Measurements from ENCODE around the gene FBLL1.
"Not testable (repeated sequence)": the region's sequence is repeated elsewhere in the genome, so short reads cannot be mapped to it uniquely, and the experiment has no call there.

Gene FBLL1

DNA sequence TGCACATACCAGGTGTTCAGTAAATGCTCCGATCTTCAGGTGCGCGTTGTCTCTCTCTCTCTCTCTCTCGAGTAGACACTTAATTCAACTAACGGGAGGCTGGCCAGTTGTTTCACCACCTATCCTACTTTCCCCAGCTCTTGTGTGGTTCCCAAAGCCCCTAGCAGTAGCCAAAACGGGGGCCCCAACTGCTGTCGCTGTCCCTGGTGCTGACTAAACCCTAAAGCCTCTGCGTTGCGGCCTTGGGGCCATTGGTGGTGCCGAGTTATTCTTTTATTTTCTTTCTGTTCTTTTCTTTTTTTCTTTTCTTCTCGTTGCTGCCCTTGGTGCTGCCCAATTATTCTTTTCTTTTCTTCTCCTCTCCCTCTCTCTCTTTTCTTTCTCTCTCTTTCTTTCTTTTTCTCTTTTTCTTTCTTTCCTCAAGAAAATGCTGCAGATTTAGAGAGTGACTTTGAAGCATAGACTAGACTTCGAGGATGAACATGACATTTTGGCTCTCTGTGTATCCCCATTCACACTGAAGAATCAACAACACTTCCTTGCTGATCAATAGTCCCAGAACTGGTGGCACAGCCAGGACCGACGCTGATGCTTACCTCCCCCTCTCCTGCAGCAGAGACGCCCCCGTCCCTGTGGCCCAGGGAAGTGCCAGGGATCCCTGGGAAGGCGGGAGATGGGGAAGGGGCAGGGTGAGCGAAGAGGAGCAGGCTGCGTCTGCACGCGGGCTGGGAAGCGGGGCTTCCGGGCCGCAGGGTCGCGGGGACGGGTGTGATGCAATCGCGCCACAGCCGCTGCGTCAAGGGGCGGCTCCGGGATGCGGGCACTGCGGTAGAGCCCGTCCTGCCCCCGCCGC lies at the start of gene FBLL1:
Gene FBLL1 (plus strand): TSS at position 785 of the 853 bp plus-strand sequence. CDS start 200 bp downstream, outside the sequence.
- DNase-seq: peak in 1 of 2 donors; percentile 8

- no peak for DNase-seq
Observed at GRCh38 chr5:168480601-168481000, 48.5 kb upstream of the FBLL1 start.

- no peak for DNase-seq
Observed at GRCh38 chr5:168481330-168481788, 47.7 kb upstream of the FBLL1 start.

DNA sequence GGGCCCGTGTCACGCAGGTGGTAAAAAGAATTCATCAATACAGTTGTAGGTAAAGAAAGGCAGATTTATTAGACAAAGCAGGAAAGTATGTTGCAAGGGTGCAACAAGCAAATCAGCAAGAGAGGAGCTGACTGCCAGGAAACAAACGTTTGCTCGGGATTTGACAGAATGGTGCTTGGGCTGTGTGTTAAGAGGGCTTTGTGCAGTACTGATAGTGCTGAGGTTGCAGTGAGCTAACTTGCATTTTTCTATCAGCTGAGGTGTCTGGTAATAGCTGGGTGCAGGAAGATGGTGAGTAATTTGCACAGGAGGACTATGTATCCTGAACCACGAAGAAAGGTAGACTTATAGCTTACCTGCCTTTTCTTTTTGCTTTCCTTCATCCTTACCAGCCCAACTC lies 46.7 kb upstream of the FBLL1 start:
- no peak for DNase-seq

DNA sequence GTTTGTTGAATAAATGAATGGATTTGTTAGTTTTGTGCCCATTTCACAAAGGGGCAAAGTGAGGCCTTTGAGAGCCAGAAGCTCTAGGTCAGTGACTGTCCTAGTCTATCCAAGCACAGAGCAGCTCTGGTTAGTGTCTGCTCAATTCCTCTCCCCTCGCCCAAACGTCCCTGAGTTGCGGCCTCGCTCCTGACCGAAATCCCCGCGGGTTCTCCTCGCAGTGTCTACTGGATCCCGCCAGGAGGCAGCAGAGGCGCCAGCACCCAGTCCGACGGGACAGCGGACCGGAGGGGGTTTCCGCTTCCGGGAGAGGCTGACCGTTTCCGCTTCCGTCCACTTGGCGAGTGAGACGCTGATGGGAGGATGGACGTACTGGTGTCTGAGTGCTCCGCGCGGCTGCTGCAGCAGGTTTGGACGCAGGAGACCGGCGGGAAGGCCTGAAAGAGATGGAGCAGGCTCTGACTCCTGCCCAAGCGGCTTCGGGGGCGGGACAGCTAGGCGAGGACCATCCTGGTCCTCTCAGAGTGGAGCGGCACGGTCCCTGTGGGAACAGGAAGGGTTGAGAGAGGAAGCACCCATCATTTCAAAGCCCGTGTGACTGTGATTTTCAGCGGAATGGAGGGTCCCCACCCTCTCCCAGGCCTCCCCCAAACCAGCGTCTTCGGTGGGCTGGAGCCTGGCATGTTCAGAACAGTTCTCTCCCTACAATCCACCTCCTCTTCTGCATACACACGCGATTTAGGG lies 42.8 kb upstream of the FBLL1 start, which contains the start of gene RARS1:
Gene RARS1 (plus strand): TSS at position 336 of the 744 bp plus-strand sequence. CDS start 28 bp downstream, at position 364.
- peak; percentile 87 to 96 for DNase-seq

- DNase-seq: no peak
Observed at GRCh38 chr5:168489059-168489458, 40.0 kb upstream of the FBLL1 start.

- DNase-seq: no peak
Observed at GRCh38 chr5:168494057-168494555, 35.0 kb upstream of the FBLL1 start.

DNA sequence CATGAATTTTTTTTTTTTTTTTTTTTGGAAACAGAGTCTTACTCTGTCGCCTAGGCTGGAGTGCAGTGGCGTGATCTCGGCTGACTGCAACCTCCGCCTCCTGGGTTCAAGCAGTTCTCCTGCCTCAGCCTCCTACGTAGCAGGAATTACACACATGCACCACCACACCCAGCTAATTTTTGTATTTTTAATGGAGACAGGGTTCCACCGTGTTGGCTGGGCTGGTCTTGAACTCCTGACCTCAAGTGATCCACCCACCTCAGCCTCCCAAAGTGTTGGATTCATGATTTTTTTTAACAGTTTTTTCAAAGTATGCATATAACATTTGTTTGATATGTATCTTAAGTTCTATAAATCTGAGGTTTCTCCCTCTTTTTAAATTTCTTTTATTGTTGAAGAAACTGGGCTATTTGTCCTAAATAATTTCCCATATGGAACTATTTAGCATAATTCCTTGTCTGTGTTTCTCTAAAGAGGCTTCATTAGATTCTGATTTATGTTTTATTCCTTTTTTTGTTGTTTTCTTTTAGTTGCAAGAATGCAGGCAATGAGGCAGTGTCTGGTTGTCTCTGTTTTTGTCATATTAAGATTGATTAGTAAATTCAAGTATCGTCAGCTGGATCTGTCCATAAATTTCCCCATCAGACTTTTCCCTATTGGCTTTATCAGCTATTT lies 26.4 kb upstream of the FBLL1 start:
- no peak for DNase-seq

GRCh38 chr5:168513861-168514428 lies 15.2 kb upstream of the FBLL1 start:
- no peak for DNase-seq

- no peak for DNase-seq
Observed at GRCh38 chr5:168525856-168526255, 3.2 kb upstream of the FBLL1 start.

- DNase-seq: no peak
Observed at GRCh38 chr5:168527756-168528295, 1.3 kb upstream of the FBLL1 start.

DNA sequence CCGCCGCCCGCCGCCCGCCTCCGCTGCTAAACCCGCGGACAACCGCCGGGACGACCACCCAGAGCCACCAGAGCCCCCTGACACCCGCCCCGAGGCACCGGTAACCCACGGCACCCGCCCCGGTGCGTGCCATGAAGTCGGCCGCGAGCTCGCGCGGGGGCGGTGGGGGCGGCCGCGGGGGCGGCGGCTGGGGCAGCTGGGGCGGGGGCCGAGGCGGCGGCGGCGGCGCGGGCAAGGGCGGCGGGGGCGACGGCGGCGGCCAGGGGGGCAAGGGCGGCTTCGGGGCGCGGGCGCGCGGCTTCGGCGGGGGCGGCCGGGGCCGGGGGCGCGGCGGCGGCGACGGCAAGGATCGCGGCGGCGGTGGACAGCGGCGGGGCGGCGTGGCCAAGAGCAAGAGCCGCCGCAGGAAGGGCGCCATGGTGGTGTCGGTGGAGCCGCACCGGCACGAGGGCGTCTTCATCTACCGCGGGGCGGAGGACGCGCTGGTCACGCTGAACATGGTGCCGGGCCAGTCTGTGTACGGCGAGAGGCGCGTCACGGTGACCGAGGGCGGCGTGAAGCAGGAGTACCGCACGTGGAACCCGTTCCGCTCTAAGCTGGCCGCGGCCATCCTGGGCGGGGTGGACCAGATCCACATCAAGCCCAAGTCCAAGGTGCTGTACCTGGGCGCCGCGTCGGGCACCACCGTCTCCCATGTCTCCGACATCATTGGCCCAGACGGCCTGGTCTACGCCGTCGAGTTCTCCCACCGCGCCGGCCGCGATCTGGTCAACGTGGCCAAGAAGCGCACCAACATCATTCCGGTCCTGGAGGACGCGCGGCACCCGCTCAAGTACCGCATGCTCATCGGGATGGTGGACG lies 499 bp downstream of the FBLL1 start:
- DNase-seq: no peak

- no peak for DNase-seq
Observed at GRCh38 chr5:168530621-168531150, 1.6 kb downstream of the FBLL1 start.

- DNase-seq: no peak
Observed at GRCh38 chr5:168531191-168531590, 2.1 kb downstream of the FBLL1 start.

DNA sequence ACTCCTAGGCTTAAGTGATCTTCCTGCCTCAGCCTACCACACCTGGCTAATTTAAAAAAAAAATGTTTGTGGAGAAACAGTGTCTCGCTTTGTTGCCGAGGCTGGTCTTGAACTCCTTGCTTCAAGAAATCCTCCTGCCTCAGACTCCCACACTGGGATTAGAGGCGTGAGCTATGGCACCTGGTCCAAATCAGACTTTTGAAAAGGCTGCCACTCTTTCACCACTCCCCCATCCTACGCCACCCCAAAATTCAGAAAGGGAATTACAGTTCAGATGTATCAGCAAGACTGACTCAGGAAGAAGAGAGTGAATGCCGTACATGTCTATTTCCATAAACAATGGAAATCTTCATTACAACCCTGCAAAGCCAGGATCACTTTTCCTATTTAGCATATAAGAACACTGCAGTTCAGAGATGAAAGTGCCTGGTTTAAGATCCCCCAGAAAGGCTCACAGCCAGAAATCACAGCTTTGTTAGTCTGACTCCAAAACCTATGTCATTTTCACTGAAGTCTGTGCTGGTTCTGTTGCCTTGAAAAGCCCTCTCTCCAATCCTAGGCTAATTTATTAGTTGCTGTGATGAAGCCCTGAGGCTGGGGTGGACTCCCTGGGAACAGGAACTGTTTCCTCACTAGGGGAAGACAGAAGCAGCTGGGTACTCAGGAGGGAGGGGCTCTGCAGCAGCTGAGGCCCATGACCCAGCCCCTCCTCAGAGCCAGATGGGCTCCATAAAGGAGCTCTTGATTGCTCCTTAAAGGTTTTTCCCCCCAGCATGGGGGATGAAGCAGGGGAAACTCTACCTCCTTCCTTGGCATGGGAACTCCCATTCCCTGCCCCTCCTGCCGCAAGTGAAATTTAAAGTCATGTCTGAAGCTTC lies 3.1 kb downstream of the FBLL1 start:
- no peak for DNase-seq

GRCh38 chr5:168534351-168534750 lies 5.2 kb downstream of the FBLL1 start:
- not testable (repeated sequence) for DNase-seq

GRCh38 chr5:168537176-168537575 lies 8.1 kb downstream of the FBLL1 start:
- DNase-seq: no peak

DNA sequence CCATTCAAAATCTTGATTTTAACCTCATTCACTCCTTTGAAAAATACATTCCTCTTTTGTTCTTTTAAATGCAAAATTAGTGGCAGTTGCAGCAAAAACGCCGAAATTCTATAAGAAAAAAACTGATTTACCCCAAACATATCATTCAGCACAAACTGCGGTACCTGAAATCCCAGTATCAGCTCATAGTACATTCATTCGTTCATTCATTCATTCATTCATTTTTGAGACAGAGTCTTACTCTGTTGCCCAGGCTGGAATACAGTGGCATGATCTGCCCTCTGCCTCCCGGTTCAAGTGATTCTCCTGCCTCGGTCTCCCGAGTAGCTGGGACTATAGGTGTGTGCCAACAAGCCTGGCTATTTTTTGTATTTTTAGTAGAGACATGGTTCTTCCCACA lies 20.4 kb downstream of the FBLL1 start:
- no peak for DNase-seq

- DNase-seq: no peak
Observed at GRCh38 chr5:168550656-168551055, 21.6 kb downstream of the FBLL1 start.

- DNase-seq: no peak
Observed at GRCh38 chr5:168552146-168552545, 23.0 kb downstream of the FBLL1 start.
